Neural cell (in vitro differentiated cells): ENCODE data around the gene OLFML2B. TPM values are rescaled to one million over a fixed set of nuclear protein-coding genes. Genes with fewer than 3 reads are reported as not detected.
A peak's percentile ranks its signal among the peaks of the same experiment; 100 is the strongest.

Source experiments
- H2AFZ ChIP-seq: fragments of 200-600, 300-800 bp; sonication (generic), shearing (Covaris generic); 2 replicates; pipeline ENCODE4 v1.6.0; 2014; ENCODE audit warnings: low read depth, mild to moderate bottlenecking, antibody characterized with exemption, low read length, moderate library complexity
- H3F3A ChIP-seq: fragments of 200-600 bp; shearing (Covaris generic); 2 replicates; pipeline ENCODE4 v1.6.1; 2016; ENCODE audit warnings: mild to moderate bottlenecking, moderate library complexity, mixed read lengths, antibody characterized with exemption, low read length; ENCODE audit not compliant: insufficient read depth, poor library complexity, severe bottlenecking
- H3K27ac ChIP-seq: fragments of 200-600, 300-800 bp; sonication (generic), shearing (Covaris generic); 2 replicates; pipeline ENCODE4 v1.5.1; 2014; ENCODE audit warnings: mild to moderate bottlenecking, low read length, moderate library complexity
- H3K27me3 ChIP-seq: fragments of 300-800, 200-600 bp; sonication (generic), shearing (Covaris generic); 2 replicates; pipeline ENCODE4 v1.6.0; 2014; ENCODE audit warnings: mild to moderate bottlenecking, low read depth, low read length, moderate library complexity; ENCODE audit not compliant: insufficient read depth
- H3K36me3 ChIP-seq: fragments of 300-800, 200-600 bp; sonication (generic), shearing (Covaris generic); 2 replicates; pipeline ENCODE4 v1.5.1; 2014; ENCODE audit warnings: mild to moderate bottlenecking, antibody characterized with exemption, low read length, moderate library complexity; ENCODE audit not compliant: insufficient read depth
- H3K4me2 ChIP-seq: fragments of 300-800, 200-600 bp; sonication (generic), shearing (Covaris generic); 2 replicates; pipeline ENCODE4 v1.6.0; 2014; ENCODE audit warnings: mild to moderate bottlenecking, low read length
- H3K4me3 ChIP-seq: fragments of 300-800, 200-600 bp; sonication (generic), shearing (Covaris generic); 2 replicates; pipeline ENCODE4 v1.5.1; 2014; ENCODE audit warnings: mild to moderate bottlenecking, low read length, moderate library complexity
- H3K79me2 ChIP-seq: fragments of 200-600 bp; shearing (Covaris generic); replicated peaks from 2 replicates; pipeline ENCODE4 v1.6.0; 2014; ENCODE audit warnings: mild to moderate bottlenecking, low read length, moderate library complexity; ENCODE audit not compliant: insufficient read depth
- H3K9ac ChIP-seq: fragments of 300-800, 200-600 bp; sonication (generic), shearing (Covaris generic); 2 replicates; pipeline ENCODE4 v1.6.1; 2016; ENCODE audit warnings: mild to moderate bottlenecking, low read length, mixed read lengths
- H3K9me2 ChIP-seq: fragments of 200-600 bp; shearing (Covaris generic); 2 replicates; pipeline ENCODE4 v1.6.1; 2016; ENCODE audit warnings: mild to moderate bottlenecking, low read length, mixed read lengths; ENCODE audit not compliant: insufficient read depth
- H3K9me3 ChIP-seq: fragments of 200-600, 300-800 bp; sonication (generic), shearing (Covaris generic); 2 replicates; pipeline ENCODE4 v1.6.1; 2016; ENCODE audit warnings: mild to moderate bottlenecking, mixed run types, low read length, moderate library complexity, mixed read lengths
- H4K20me1 ChIP-seq: fragments of 200-600 bp; shearing (Covaris generic); 2 replicates; pipeline ENCODE4 v1.6.1; 2016; ENCODE audit warnings: mild to moderate bottlenecking, mixed run types; ENCODE audit not compliant: insufficient read depth
- EP300 ChIP-seq: fragments of 450-650 bp; conservative IDR thresholded peaks from 2 replicates; pipeline ENCODE4 v1.6.1; 2014; ENCODE audit warnings: antibody characterized with exemption, mild to moderate bottlenecking, moderate library complexity; ENCODE audit not compliant: poor library complexity, severe bottlenecking
- EZH2 ChIP-seq: fragments of 200-600, 300-800 bp; shearing (Covaris generic), sonication (generic); IDR thresholded peaks from 2 replicates; pipeline ENCODE4 v1.6.1; 2014; ENCODE audit warnings: antibody characterized with exemption, low read length, borderline replicate concordance, mild to moderate bottlenecking; ENCODE audit not compliant: insufficient read depth, poor library complexity, severe bottlenecking
- MXI1 ChIP-seq: fragments of 450-650 bp; conservative IDR thresholded peaks from 2 replicates; pipeline ENCODE4 v1.6.1; 2014; ENCODE audit warnings: antibody characterized with exemption, mild to moderate bottlenecking; ENCODE audit not compliant: poor library complexity, severe bottlenecking
- POLR2AphosphoS5 ChIP-seq: IDR thresholded peaks from 2 replicates; pipeline ENCODE4 v1.6.1; 2012
- RAD21 ChIP-seq: fragments of 450-650 bp; conservative IDR thresholded peaks from 2 replicates; pipeline ENCODE4 v1.6.1; 2014; ENCODE audit warnings: antibody characterized with exemption, mild to moderate bottlenecking, moderate library complexity
- REST ChIP-seq: IDR thresholded peaks from 2 replicates; pipeline ENCODE4 v1.6.1; 2012; ENCODE audit warnings: borderline replicate concordance
- SMC3 ChIP-seq: fragments of 450-650 bp; conservative IDR thresholded peaks from 2 replicates; pipeline ENCODE4 v1.6.1; 2014; ENCODE audit warnings: antibody characterized with exemption, mild to moderate bottlenecking, moderate library complexity; ENCODE audit not compliant: poor library complexity
- TAF1 ChIP-seq: IDR thresholded peaks from 2 replicates; pipeline ENCODE4 v1.6.1; 2012; ENCODE audit warnings: low read depth
- polyA plus RNA-seq: library from polyadenylated mRNA; depleted of rRNA; stranded (reverse); fragments of >200 nt; gene quantifications from 2 replicates; pipeline ENCODE4 v1.2.3, GENCODE V29; 2014
- TF ChIP-seq, protein P1 (sequence below): fragments of 450-650 bp; IDR thresholded peaks from 2 replicates; pipeline ENCODE4 v1.5.1; 2014; ENCODE audit warnings: antibody characterized with exemption, mild to moderate bottlenecking, moderate library complexity; ENCODE audit not compliant: poor library complexity, severe bottlenecking

Gene OLFML2B
- polyA plus RNA-seq, 1 donor from 2014 or later: 0.78 TPM

DNA sequence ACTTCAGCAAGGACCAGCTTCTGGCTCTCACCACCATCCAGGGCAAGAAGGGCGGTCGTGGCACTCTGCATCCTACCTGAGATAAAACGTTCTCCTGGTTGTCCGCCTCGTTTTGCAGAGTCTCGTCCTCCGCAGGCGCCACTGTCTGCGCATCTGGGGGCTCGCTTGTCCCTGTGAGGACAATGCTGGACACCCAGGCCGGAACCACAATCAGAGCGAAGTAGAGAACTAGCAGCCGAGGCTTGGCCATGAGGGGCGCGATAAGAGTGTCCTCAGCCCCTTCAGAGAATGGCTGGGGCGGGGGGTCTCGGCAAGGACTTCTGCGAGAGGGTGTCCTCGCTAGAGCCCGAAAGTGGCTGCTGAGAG, 505 bp downstream of the OLFML2B start:
- Histone ChIP-seq H3K4me3 (peak overlapping the region; percentile 78), H3K9ac (peak overlapping the region; percentile 54), H3K4me2 (peak overlapping the region; percentile 49), H3K79me2 (no peaks in the 10 kb centered on the region), H3K27me3 (peaks cover 32% of the 10 kb centered on the region), H4K20me1 (no peaks in the 10 kb centered on the region), H3K36me3 (no peaks in the 10 kb centered on the region), H3K9me3 (no peaks in the 10 kb centered on the region), H3K9me2 (no peaks in the 10 kb centered on the region), H3F3A (no peaks in the 10 kb centered on the region), H2AFZ (no peak overlapping the region), H3K27ac (no peak overlapping the region)
- TF ChIP-seq EZH2 (no peak), TAF1 (no peak), MXI1 (no peak), SMC3 (no peak), POLR2AphosphoS5 (no peak), REST (no peak), RAD21 (no peak), EP300 (no peak)
- TF ChIP-seq, protein P1, sequence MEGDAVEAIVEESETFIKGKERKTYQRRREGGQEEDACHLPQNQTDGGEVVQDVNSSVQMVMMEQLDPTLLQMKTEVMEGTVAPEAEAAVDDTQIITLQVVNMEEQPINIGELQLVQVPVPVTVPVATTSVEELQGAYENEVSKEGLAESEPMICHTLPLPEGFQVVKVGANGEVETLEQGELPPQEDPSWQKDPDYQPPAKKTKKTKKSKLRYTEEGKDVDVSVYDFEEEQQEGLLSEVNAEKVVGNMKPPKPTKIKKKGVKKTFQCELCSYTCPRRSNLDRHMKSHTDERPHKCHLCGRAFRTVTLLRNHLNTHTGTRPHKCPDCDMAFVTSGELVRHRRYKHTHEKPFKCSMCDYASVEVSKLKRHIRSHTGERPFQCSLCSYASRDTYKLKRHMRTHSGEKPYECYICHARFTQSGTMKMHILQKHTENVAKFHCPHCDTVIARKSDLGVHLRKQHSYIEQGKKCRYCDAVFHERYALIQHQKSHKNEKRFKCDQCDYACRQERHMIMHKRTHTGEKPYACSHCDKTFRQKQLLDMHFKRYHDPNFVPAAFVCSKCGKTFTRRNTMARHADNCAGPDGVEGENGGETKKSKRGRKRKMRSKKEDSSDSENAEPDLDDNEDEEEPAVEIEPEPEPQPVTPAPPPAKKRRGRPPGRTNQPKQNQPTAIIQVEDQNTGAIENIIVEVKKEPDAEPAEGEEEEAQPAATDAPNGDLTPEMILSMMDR: no peak

DNA sequence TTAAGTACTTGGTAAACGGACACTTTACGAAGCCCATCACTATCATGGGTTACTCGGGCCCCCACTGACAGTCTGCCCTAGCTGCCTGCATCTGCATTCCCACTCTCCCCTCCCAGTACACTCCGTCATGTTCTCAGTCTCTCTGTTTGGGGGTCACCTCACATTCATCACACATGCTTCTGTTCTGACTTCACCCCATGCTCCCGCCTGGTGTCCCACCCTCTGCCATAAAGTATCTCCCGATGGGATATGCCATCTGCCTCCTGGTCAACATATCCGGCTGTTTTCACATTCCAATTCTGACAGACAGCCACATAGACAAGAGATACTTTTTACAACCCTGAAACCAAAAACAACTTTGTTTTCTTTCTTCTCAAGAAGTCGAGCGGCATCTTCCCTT, 1.0 kb downstream of the OLFML2B start:
- Histone ChIP-seq H3K27ac (no peak overlapping the region), H3K9me3 (no peaks in the 10 kb centered on the region), H3K36me3 (no peaks in the 10 kb centered on the region), H2AFZ (no peak overlapping the region), H3K9me2 (no peaks in the 10 kb centered on the region), H4K20me1 (no peaks in the 10 kb centered on the region), H3K4me3 (no peak overlapping the region), H3K27me3 (peaks cover 32% of the 10 kb centered on the region), H3F3A (no peaks in the 10 kb centered on the region), H3K9ac (no peak overlapping the region), H3K4me2 (no peak overlapping the region), H3K79me2 (no peaks in the 10 kb centered on the region)
- TF ChIP-seq EZH2 (no peak), EP300 (no peak), MXI1 (no peak), REST (no peak), TAF1 (no peak), POLR2AphosphoS5 (no peak), SMC3 (no peak), RAD21 (no peak)
- TF ChIP-seq, protein P1: no peak
